Right atrium auricular region (tissue), 2 donors: ENCODE data around the gene HSD17B7. TPM values are rescaled to one million over a fixed set of nuclear protein-coding genes. Genes with fewer than 3 reads are reported as not detected.

Experiments used
- DNase-seq: peaks from one replicate; pipeline ENCODE4 v3.0.0-alpha.2; 2019; ENCODE audit warnings: low spot score
- H3K27ac ChIP-seq, 2 donors: fragments of 200-600 bp; sonication (generic); 1 replicate in 1 of 2; 2 replicates in 1 of 2; pipeline ENCODE4 v1.5.1; 2016 to 2019
- H3K27me3 ChIP-seq, 2 donors: fragments of 200-600 bp; sonication (generic); one replicate each; pipeline versions ENCODE4 v1.5.1 to v1.6.0; 2017 to 2019
- H3K36me3 ChIP-seq: fragments of 200-600 bp; sonication (generic); one replicate; pipeline ENCODE4 v1.5.1; 2016
- H3K4me1 ChIP-seq, 2 donors: fragments of 200-600 bp; sonication (generic); one replicate each; pipeline versions ENCODE4 v1.5.1 to v1.6.0; 2017 to 2019
- H3K4me3 ChIP-seq, 2 donors: fragments of 200-600 bp; sonication (generic); 1 replicate in 1 of 2; 2 replicates in 1 of 2; pipeline ENCODE4 v1.5.1; 2017 to 2019; ENCODE audit warnings: mild to moderate bottlenecking in 1 of 2, moderate library complexity in 1 of 2
- H3K9me3 ChIP-seq, 2 donors: fragments of 200-600 bp; sonication (generic); one replicate each; pipeline ENCODE4 v1.5.1; 2019
- CTCF ChIP-seq, 2 donors: fragments of 200-600 bp; sonication (generic); IDR thresholded peaks; one replicate each; pipeline ENCODE4 v1.5.1; 2019; ENCODE audit warnings: antibody characterized with exemption in 2 of 2
- total RNA-seq, 2 donors: library from RNA; depleted of rRNA; stranded (reverse); fragments of >200 nt; gene quantifications; one replicate each; pipeline ENCODE4 v1.1.0, GENCODE V29; 2016

Gene HSD17B7
- total RNA-seq, 2 donors from 2014 or later = 5.6 to 6.9 TPM

GRCh38 chr1:162835157-162835899 lies 44.8 kb downstream of the HSD17B7 start:
- Histone ChIP-seq H3K36me3 (no peaks in the 10 kb centered on the region), H3K4me1 (no peaks in the 10 kb centered on the region), H3K27me3 (no peaks in the 10 kb centered on the region), H3K4me3 (no peak overlapping the region), H3K27ac (no peak overlapping the region), H3K9me3 (peaks cover 0 to 10% of the 10 kb centered on the region in 2 donors)
- no peak for TF ChIP-seq CTCF (IDR thresholded peaks at IDR 0.05)
- no peak for DNase-seq

GRCh38 chr1:162838863-162839262 lies 48.4 kb downstream of the HSD17B7 start:
- Histone ChIP-seq H3K27ac (no peak overlapping the region), H3K9me3 (peaks cover 0 to 10% of the 10 kb centered on the region in 2 donors), H3K4me1 (no peaks in the 10 kb centered on the region), H3K27me3 (no peaks in the 10 kb centered on the region), H3K36me3 (no peaks in the 10 kb centered on the region), H3K4me3 (no peak overlapping the region)
- no peak for TF ChIP-seq CTCF (IDR thresholded peaks at IDR 0.05)
- DNase-seq = no peak

GRCh38 chr1:162840250-162840839 lies 49.8 kb downstream of the HSD17B7 start:
- no peak for TF ChIP-seq CTCF (IDR thresholded peaks at IDR 0.05)
- Histone ChIP-seq H3K4me1 (no peaks in the 10 kb centered on the region), H3K4me3 (no peak overlapping the region), H3K9me3 (peaks cover 0 to 10% of the 10 kb centered on the region in 2 donors), H3K27me3 (no peaks in the 10 kb centered on the region), H3K27ac (no peak overlapping the region), H3K36me3 (no peaks in the 10 kb centered on the region)
- DNase-seq = no peak

- peaks cover 0 to 5% of the 10 kb centered on the region in 2 donors for H3K9me3 ChIP-seq
- DNase-seq = no peak
- no peaks in the 10 kb centered on the region for H3K4me1 ChIP-seq
- no peaks in the 10 kb centered on the region for H3K36me3 ChIP-seq
- H3K27ac ChIP-seq = no peak overlapping the region
- no peak for TF ChIP-seq CTCF (IDR thresholded peaks at IDR 0.05)
- H3K4me3 ChIP-seq = no peak overlapping the region
- H3K27me3 ChIP-seq = no peaks in the 10 kb centered on the region
Observed at GRCh38 chr1:162844153-162844552, 53.7 kb downstream of the HSD17B7 start.

- no peak overlapping the region for H3K27ac ChIP-seq
- no peak for DNase-seq
- no peaks in the 10 kb centered on the region for H3K27me3 ChIP-seq
- no peaks in the 10 kb centered on the region for H3K4me1 ChIP-seq
- TF ChIP-seq CTCF (IDR thresholded peaks at IDR 0.05) = no peak
- no peaks in the 10 kb centered on the region for H3K36me3 ChIP-seq
- H3K4me3 ChIP-seq = no peak overlapping the region
- H3K9me3 ChIP-seq = no peaks in the 10 kb centered on the region
Observed at GRCh38 chr1:162846256-162847212, 56.0 kb downstream of the HSD17B7 start.
